ENCODE results near the gene USP16.

Gene USP16

GRCh38 chr21:29085106-29085752 is 60.8 kb downstream of the USP16 start:
- DNase-seq, result no peak

GRCh38 chr21:29091033-29091432 is 66.6 kb downstream of the USP16 start:
- no peak for DNase-seq

DNA sequence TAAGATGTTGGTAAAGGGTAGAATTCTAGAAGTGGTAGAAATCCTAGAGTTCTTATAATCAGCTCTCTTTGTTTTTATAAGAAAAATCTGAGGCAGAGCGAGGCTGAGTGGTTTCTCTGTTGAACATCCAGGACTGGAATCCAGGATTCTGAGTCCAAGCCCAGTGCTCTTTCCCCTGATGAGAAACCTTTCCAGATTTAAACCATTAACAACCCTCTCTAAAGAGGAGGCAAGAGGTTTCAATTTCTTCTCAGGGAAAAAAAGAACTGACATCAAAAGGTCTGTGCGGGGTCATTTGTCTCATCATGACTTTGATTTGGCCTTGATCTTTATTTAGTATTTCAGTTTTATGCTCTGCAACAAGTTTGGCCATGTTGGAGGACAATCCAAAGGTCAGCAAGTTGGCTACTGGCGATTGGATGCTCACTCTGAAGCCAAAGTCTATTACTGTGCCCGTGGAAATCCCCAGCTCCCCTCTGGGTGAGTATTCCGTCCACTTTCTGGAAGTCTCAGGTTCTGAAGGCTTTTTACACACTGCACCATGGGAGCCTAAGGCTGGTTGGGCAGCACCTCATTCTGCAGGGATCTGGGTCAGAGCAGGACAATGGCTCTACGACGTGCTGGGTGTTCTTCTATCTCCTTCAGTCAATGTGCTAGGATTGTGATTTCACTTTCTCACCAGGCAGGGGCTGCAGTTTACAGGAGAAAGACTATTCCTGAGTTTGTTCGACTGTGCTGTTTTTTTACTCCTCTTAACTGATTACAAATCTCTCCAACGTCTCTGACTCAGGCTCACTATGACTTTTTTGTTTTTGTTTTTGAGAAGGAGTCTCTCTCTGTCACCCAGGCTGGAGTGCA is 67.9 kb downstream of the USP16 start:
- no peak for DNase-seq

DNA sequence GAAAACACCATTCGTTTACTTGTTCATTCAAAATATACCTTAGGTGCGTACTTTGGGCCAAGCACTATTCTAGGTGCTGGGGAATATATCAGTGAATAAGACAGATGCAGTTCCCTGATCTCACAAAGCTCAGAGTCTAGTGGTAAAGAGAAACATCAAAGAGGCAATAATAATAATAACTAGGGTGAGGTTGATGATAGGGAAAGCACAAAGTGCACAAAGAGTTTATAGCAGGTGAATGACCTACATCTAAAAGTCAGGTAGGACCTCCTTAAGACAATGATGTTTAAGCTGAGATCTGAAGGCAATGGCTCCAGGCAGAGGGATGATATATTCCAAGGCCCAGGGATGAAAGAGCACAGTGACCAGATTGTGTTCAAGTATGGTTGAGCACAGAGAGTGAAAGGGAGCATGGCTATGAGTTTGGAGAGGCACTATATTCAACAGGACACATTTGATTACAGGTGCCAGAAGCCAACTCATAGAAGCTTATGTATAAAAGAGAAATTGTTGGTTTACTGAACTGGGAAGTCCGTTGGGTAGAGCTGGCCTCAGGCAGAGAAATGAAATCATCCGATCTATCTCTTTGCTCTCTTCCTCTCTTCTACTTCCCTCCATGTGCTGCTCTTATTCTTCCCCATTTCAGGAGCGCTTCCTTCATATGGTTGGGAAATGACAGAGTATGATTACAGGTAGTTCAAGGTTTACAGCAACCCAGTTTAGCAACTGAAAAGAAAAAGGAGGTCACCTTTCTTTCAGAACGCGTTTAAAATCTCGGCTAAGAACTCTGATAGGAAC is 71.9 kb downstream of the USP16 start:
- no peak for DNase-seq

DNA sequence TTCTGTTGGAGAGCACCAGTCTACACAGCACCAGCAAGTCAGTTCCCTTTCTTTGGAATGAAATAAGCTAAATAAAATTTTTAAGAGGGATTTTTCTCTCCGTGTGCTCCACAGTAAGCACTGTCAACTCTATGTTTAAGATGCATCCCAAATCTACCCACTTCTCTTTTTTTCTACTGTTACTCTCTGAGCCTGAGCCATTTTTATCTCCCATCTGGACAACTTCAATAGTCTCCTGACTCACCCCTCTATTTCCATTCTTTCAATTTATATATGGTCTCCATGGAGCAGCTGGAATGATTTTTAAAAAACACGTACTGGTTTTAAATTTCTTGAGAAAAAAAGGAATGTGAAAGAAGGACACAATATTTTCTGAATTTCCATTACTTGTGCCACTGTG is 73.7 kb downstream of the USP16 start:
- DNase-seq, result no peak

DNA sequence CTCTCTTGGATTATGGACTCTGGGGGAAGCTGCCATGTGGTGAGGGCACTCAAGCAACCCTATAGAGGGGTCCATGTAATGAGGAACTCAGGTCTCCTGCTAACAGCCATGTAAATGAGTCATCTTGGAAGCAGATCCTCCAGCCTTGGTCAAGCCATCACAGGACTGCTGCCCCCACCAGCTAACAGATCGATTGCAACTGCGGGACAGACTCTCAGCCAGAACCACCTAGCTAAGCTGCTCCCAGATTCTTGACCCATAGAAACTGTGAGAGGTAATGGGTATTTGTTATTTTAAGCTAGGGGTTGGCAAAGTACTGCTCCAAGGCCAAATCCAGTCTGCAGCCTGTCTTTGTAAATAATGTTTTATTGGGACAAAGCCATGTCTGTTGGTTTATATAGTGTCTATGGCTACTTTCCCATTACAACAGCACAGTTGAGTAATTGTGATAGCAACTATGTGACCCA is 78.4 kb downstream of the USP16 start:
- DNase-seq, result no peak

All from hematopoietic multipotent progenitor cell treated with erythropoietin and hydrocortisone succinate and interleukin-3 and kit ligand, for 8 days (in vitro differentiated cells).